ENCODE results near the gene ST7L. TPM values are rescaled to one million over a fixed set of nuclear protein-coding genes. Genes with fewer than 3 reads are reported as not detected.

The ST7L gene
- 16.7 TPM for total RNA-seq

DNA sequence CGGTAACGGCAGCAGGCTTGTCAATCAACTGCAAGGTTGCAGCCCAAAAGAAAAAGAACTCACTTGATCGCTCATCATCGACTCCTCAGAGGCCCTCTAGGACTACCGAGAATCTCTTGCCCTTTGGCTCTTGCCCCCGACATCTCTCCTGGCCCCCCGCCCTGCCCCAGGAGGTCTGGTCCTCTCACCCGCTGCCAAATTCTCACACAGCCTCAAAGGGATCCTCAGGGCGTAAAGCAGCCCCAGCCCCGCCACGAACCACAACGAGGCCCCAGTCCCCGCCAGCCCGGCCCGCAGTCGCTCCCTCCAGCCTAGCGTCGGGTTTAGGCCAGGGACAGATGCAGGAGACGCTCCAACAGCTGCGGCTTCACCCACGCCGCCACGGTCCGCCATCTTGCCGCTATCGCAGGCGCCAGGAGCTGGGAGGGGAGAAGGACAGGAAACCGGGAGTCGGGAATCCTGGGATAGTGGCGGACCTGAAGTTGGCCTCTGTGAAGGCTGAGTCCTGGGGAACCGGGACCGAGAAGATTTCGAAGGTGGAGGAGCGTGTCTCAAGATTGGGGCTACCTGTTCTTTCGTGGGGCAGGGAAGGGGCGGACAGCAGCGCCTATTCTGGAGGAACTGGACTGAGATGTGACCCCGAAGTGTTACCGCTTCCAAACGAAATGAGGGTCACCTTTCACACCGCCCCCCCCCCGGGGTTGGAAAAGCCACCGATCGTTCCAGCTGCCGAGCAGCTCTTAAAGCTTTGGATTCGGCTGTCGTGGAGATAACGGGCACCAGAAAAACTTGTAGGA lies at the start of gene ST7L:
Gene ST7L, minus strand, starts transcription at position 421 of the 797 bp plus-strand sequence. Its CDS starts 28 bp downstream, at position 393.
- H3K9me3 ChIP-seq = no peaks in the 10 kb centered on the region
- intact Hi-C loops (cut with DNase I) = loop anchor here (2.0 kb wide), 1 partner anchor 88 kb away; the partner anchor contains the start of gene RHOC
- peak in 1 of 2 donors; percentile 91 for DNase-seq (ENCODE audit: extremely low spot score in 2 of 2)
- H3K27me3 ChIP-seq = no peaks in the 10 kb centered on the region
- peaks cover 51% of the 10 kb centered on the region for H3K4me1 ChIP-seq
- H3K36me3 ChIP-seq = peaks cover 0 to under 1% of the 10 kb centered on the region in 2 donors
- peak within 1 kb of the TSS; percentile 99 for H3K27ac ChIP-seq
- H3K4me3 ChIP-seq = peak within 1 kb of the TSS; percentile 97 to 98
- TF ChIP-seq POLR2AphosphoS5 (IDR thresholded peaks at IDR 0.05; ENCODE audit: insufficient read depth in 1 of 2, low read depth in 1 of 2) = no peak
- TF ChIP-seq POLR2A (IDR thresholded peaks at IDR 0.05) = no peak
- TF ChIP-seq, protein P1, sequence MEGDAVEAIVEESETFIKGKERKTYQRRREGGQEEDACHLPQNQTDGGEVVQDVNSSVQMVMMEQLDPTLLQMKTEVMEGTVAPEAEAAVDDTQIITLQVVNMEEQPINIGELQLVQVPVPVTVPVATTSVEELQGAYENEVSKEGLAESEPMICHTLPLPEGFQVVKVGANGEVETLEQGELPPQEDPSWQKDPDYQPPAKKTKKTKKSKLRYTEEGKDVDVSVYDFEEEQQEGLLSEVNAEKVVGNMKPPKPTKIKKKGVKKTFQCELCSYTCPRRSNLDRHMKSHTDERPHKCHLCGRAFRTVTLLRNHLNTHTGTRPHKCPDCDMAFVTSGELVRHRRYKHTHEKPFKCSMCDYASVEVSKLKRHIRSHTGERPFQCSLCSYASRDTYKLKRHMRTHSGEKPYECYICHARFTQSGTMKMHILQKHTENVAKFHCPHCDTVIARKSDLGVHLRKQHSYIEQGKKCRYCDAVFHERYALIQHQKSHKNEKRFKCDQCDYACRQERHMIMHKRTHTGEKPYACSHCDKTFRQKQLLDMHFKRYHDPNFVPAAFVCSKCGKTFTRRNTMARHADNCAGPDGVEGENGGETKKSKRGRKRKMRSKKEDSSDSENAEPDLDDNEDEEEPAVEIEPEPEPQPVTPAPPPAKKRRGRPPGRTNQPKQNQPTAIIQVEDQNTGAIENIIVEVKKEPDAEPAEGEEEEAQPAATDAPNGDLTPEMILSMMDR (IDR thresholded peaks at IDR 0.05) = no peak

DNA sequence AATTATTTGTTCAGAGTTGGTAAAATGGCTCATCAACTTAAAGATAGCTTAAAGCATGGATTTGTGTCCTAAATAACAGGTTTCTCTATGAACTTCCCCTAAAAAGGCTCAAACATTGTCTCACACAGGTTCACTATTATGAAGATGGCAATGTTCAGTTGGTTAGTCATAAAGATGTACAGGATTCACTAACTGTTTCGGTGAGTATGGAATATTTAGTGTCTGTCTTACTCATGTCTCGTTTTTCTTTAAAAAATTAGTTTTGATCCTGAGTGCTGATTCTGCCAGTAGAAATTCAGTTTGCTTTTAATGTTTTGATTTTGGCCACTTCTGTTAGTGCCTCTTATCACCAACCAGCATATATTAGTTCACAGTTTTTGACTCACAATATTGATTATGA lies 48.0 kb upstream of the ST7L start:
- DNase-seq (ENCODE audit: extremely low spot score in 2 of 2) = no peak
- intact Hi-C loops (cut with DNase I) = no loop called here

GRCh38 chr1:112665857-112666256 lies 46.9 kb upstream of the ST7L start:
- intact Hi-C loops (cut with DNase I) = no loop called here

More for the DNA sequence above, 48.0 kb upstream of the ST7L start:
- Histone ChIP-seq H3K4me1 (no peaks in the 10 kb centered on the region), H3K4me3 (no peak overlapping the region), H3K9me3 (no peaks in the 10 kb centered on the region), H3K27ac (no peak overlapping the region), H3K36me3 (peaks cover 0 to 65% of the 10 kb centered on the region in 2 donors), H3K27me3 (no peaks in the 10 kb centered on the region)
- TF ChIP-seq POLR2AphosphoS5 (IDR thresholded peaks at IDR 0.05; ENCODE audit: insufficient read depth in 1 of 2, low read depth in 1 of 2) (no peak), POLR2A (IDR thresholded peaks at IDR 0.05) (no peak)
- TF ChIP-seq, protein P1 (IDR thresholded peaks at IDR 0.05) = no peak

GRCh38 chr1:112651205-112651604 lies 32.3 kb upstream of the ST7L start:
- TF ChIP-seq POLR2A (IDR thresholded peaks at IDR 0.05) = no peak
- no peak for TF ChIP-seq POLR2AphosphoS5 (IDR thresholded peaks at IDR 0.05; ENCODE audit: insufficient read depth in 1 of 2, low read depth in 1 of 2)
- TF ChIP-seq, protein P1 (IDR thresholded peaks at IDR 0.05) = no peak

More at GRCh38 chr1:112665857-112666256, 46.9 kb upstream of the ST7L start:
- Histone ChIP-seq H3K4me1 (no peaks in the 10 kb centered on the region), H3K36me3 (peaks cover 0 to 76% of the 10 kb centered on the region in 2 donors), H3K27me3 (no peaks in the 10 kb centered on the region), H3K9me3 (no peaks in the 10 kb centered on the region), H3K27ac (no peak overlapping the region), H3K4me3 (no peak overlapping the region)
- no peak for TF ChIP-seq POLR2A (IDR thresholded peaks at IDR 0.05)
- TF ChIP-seq POLR2AphosphoS5 (IDR thresholded peaks at IDR 0.05; ENCODE audit: insufficient read depth in 1 of 2, low read depth in 1 of 2) = no peak
- TF ChIP-seq, protein P1 (IDR thresholded peaks at IDR 0.05) = no peak
- DNase-seq (ENCODE audit: extremely low spot score in 2 of 2) = no peak

DNA sequence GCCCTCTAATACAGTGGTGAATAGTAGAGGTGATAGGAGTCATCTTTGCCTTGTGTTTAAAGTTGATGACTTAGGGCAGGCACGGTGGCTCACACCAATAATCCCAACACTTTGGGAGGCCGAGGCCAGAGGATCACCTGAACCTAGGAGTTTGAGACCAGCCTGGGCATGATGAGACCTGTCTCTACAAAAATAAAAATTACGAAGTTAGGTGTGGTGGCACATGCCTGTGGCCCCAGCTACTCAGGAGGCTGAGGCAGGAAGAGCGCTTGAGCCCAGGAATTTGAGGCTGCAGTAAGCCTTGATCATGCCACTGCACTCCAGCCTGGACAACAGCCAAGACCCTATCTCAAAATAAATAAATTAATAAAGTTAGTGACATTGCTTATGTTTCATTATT lies 27.3 kb upstream of the ST7L start:
- intact Hi-C loops (cut with DNase I) = no loop called here
- Histone ChIP-seq H3K27me3 (no peaks in the 10 kb centered on the region), H3K9me3 (no peaks in the 10 kb centered on the region), H3K27ac (no peak overlapping the region), H3K4me1 (peaks cover 17% of the 10 kb centered on the region), H3K36me3 (peaks cover 0 to 49% of the 10 kb centered on the region in 2 donors), H3K4me3 (no peak overlapping the region)
- DNase-seq (ENCODE audit: extremely low spot score in 2 of 2) = no peak
- TF ChIP-seq POLR2AphosphoS5 (IDR thresholded peaks at IDR 0.05; ENCODE audit: insufficient read depth in 1 of 2, low read depth in 1 of 2) = no peak
- TF ChIP-seq, protein P1 (IDR thresholded peaks at IDR 0.05) = no peak
- no peak for TF ChIP-seq POLR2A (IDR thresholded peaks at IDR 0.05)

More at GRCh38 chr1:112651205-112651604, 32.3 kb upstream of the ST7L start:
- peaks cover 0 to 58% of the 10 kb centered on the region in 2 donors for H3K36me3 ChIP-seq
- no peaks in the 10 kb centered on the region for H3K4me1 ChIP-seq
- no peaks in the 10 kb centered on the region for H3K9me3 ChIP-seq
- intact Hi-C loops (cut with DNase I) = no loop called here
- DNase-seq (ENCODE audit: extremely low spot score in 2 of 2) = no peak
- H3K27ac ChIP-seq = no peak overlapping the region
- H3K4me3 ChIP-seq = no peak overlapping the region
- no peaks in the 10 kb centered on the region for H3K27me3 ChIP-seq
